Measurements from ENCODE around the gene WDFY1.
A peak's percentile ranks its signal among the peaks of the same experiment; 100 is the strongest.

WDFY1 gene, protein sequence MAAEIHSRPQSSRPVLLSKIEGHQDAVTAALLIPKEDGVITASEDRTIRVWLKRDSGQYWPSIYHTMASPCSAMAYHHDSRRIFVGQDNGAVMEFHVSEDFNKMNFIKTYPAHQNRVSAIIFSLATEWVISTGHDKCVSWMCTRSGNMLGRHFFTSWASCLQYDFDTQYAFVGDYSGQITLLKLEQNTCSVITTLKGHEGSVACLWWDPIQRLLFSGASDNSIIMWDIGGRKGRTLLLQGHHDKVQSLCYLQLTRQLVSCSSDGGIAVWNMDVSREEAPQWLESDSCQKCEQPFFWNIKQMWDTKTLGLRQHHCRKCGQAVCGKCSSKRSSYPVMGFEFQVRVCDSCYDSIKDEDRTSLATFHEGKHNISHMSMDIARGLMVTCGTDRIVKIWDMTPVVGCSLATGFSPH
- total RNA-seq = 57.4 to 167 (median 98.1) reads per million in 17 experiments

GRCh38 chr2:223944703-223945531 is at the start of gene WDFY1:
Gene WDFY1, minus strand, starts transcription at chr2:223945335. Its CDS starts 51 bp downstream, at chr2:223945284.
- DNase-seq = peak; percentile 91 to 97 (median 94)

DNA sequence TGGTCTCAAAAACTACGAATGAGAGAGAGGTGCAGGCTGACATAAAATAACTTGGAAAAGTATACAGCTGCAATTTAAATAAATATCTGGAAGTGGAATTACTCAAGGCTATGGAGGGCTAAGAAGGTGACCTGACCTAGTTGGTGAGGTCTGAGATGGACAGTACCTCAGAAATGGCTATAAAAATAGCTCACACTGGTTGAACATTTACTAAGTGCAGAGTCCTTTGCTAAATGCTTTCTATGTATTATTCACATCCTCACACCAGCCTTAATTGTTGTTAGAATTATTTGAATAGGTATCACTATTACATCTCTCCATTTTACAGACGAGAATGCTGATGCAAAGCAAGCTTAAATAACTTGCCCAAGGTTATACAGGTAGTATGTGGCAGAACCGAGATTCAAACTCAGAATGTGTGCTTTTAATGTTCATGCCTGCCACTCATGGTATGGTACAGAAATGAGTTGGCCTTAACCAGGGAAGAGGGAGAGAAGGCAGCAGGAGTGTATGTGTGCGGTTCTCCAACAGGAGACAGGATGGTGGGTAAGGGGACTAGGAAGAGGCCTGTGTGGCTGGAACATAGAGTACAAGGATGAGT is 49.5 kb upstream of the WDFY1 start:
- DNase-seq = no peak

- DNase-seq = peak; percentile 77 to 89 (median 82)
These were observed 48.6 kb upstream of the WDFY1 start for GRCh38 chr2:223993634-223994232.

DNA sequence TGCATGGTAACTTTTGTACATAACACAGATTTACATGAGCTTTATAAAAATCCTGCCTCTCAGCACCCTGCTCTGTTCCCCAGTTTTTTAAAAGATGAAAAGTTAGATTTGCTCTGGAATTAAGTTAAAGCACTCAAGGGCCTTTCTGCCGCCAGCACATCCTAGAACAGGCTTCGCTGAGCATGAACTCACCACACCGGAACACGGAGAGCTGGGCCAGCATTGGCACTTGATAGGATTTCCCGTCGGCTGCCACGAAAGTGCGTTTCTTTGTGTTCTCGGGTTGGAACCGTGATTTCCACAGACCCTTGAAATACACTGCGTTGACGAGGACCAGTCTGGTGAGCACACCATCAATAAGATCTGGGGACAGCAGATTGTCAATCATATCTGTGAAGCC is 46.5 kb upstream of the WDFY1 start:
- no peak for DNase-seq

DNA sequence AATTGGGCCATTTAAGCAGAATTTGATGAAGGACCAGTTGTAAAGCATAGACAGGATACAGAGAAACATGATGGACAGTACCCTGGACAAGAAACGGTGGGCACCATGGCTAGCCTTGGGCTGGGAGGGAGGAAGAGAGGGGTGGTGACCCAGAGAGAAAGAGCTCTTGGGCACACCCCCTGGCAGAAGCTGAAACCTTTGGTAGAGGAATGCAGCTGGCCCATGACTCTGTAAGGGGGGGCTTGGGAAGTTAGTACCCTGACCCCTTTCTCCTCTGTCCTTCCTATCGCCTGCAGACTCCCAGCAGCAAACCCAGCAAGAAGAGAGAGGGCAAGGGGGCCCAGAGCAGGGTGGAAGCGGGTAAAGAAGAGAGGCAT is 44.7 kb upstream of the WDFY1 start:
- no peak for DNase-seq

DNA sequence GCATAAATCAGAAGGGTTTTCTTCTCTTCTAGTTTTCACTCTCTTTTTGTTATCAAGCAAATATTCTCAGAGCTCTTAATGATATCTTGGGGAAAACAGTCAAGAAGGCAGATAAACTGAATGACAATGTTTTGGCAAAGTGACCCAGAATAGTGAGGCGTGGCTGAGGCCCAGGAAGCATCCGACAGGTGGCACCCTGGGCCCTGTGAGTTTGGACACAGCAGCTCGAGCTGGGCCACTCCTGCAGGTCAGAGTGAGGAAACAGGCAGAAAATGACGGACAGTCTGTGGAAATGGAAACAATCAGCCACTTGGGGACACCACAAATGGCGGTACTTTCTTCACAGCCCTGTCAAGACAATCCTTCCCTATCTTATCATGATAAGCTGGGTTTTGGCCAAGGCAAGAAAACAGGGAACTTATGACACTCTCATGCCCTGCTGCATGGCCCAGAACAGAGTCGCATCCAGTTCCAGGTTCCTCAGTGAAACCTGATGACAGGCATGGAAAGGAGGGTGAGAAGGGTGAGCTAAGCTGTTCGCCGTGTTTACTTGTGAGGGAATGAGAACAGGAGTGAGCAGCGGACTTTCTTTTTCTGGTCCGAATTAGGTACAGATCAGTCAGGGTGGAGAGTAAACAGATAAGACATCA is 44.2 kb upstream of the WDFY1 start:
- DNase-seq = no peak

- no peak for DNase-seq
These were observed 36.1 kb upstream of the WDFY1 start for GRCh38 chr2:223981241-223981640.

GRCh38 chr2:223980803-223981202 is 35.7 kb upstream of the WDFY1 start:
- DNase-seq = no peak

DNA sequence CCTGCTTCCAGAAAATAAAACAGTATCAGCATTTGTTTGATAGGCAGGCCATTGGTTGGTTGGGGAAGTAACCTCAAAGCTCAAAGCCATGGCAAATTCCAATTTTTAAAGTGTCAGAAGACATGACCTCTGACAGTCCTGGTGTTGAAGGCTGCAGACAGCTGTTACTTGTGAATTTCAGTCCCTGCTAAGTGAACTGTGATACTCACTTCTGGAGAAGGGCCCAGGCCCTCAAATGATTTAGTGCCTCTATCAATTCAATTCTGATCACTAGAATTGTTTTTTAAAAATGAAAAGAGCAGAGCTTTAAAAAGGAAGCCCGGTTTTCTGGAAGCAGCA is 35.2 kb upstream of the WDFY1 start:
- no peak for DNase-seq

DNA sequence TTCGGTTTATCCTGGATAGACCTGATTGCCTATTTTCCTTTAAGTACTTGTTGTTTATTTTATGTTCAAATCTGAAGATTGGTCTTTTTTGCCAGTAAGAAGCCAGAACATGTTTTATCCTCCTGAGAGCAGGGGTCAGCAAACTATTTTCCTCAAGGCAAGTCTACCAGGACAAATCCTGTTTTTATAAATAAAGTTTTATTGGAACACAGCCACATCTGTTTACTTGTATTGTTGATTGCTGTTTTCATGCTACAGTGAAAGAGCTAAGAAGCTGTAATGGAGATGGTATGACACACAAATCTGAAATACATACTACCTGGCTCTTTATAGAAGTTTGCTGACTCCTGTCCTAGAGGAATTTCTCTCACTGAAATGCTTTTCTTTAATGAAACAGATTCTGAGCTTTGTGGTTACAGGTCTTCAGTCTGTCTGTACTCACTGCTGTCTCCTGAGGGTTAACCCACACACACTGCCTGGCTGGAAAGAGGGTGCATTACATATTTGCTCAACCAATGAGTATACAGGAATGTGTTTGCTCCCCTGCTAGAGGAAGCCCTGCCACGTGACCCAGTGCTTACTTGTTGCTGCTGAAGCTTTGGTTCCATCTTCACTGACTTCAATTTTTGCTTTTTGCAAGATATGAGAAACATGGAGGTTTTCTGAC is 34.7 kb upstream of the WDFY1 start:
- peak in 3 of 4 experiments; percentile 17 to 36 (median 24) for DNase-seq

GRCh38 chr2:223978451-223978850 is 33.3 kb upstream of the WDFY1 start:
- DNase-seq = no peak

GRCh38 chr2:223976635-223977226 is 31.6 kb upstream of the WDFY1 start:
- DNase-seq = no peak

- no peak for DNase-seq
These were observed 28.5 kb upstream of the WDFY1 start for GRCh38 chr2:223973606-223974005.

- no peak for DNase-seq
These were observed 27.5 kb upstream of the WDFY1 start for GRCh38 chr2:223972656-223973102.

DNA sequence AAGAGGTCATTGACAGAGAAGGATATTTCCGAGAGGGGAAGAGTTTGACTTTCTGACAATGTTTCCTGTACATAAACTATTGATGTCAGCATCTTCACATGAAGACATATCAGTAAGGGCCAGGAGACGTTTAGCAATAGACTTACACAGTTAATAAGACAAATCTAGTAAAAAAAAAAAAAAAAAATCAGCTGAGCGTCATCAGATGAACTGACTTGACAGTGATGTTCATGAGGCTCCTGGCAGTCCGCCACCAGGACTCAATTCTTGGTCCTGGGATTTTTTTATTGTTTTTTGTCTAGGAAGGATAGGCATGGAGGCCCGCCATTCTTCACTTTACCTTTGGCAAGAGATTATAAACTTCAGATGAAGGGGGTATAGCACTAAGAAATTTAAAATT is 26.6 kb upstream of the WDFY1 start:
- no peak for DNase-seq

DNA sequence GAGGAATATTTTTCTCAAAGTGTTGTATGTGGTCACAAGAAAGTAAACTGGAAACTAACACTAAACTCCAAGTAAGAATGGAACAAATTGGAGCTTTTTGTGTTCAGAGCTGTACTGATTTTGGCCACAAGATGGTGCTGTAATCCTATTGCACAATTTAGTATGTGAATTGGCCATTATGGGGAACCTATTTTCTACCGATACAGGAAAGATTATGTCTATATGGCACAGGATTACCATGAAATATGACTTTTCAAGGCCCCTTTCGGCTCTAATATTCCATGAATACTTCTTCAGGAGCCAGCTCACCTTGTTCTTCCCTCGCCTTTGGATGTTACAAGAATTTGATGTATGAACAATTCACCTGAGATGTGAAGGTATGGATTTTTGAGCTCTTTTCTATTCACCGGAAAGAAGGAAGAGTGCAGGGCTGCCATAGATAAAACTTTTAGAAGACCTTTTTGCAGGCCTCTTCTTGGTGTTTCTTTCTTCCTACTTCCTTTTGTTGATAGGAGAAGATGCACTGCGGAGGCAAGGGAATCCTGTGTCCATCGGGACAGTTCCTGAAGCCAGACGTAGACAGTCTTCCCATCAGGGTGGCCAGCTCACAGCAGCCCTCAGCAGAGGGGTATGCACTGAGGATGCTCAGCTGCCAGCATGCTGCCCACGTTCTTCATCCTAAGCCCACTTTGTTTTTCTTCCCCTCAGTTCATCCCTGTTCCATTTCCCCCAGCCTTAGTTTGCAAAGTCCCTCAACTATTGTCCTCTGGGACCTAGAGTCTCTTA is 25.4 kb upstream of the WDFY1 start:
- DNase-seq = peak; percentile 69 to 87 (median 76)

DNA sequence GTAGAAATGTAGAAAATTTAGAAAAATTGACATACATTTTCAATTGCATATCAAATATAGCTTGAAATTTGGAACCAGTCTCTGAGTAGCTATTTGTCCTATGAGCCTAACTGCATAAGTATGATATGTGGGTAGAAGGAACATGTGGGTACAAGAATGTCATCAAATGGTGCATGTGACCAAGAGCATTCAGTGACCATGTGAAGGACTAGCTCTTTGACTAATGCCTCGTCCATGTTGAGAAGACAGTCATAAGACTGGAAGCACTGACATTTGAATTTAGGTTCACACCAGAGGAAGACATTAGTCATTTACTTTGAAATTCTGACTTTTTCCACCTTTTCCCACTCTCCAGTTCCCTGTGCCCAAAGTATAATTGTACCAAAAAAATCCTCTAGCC is 24.7 kb upstream of the WDFY1 start:
- DNase-seq = peak; percentile 68 to 92 (median 78)

GRCh38 chr2:223969315-223969714 is 24.2 kb upstream of the WDFY1 start:
- DNase-seq = no peak

DNA sequence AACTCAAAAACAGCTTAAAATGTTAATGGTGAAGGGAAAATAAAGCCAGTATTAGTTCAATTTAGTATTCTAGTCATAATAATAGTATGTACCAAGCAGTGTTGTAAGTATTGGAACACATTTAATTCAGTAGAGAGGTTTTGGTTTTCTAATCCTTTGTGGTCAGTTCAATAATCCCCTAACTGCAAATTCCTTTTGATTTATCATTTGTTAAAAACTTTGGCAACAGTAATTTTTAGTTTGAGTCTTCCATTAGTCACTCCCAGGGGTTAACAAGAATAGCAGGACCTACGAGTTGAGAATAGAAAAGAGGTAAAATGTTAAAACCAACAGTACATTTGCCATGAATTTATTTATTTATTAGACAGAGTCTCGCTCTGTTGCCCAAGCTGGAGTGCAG is 22.8 kb upstream of the WDFY1 start:
- no peak for DNase-seq

GRCh38 chr2:223959688-223960087 is 14.6 kb upstream of the WDFY1 start:
- peak; percentile 40 to 62 (median 58) for DNase-seq

All from suppressor macrophage (primary cell).